ENCODE measurements around the gene A2M.
"Not testable (repeated sequence)": the region's sequence is repeated elsewhere in the genome, so short reads cannot be mapped to it uniquely, and the experiment has no call there.

A2M gene

GRCh38 chr12:9143929-9144729 lies 28.4 kb upstream of the A2M start:
- TF ChIP-seq CTCF (conservative IDR thresholded peaks at IDR 0.05; ENCODE audit: low read depth, low read length): no peak
- H3K4me3 ChIP-seq (ENCODE audit: low read length): no peak overlapping the region
- no peak for DNase-seq (ENCODE audit: low read depth)

- TF ChIP-seq CTCF (conservative IDR thresholded peaks at IDR 0.05; ENCODE audit: low read depth, low read length): no peak
- no peak overlapping the region for H3K4me3 ChIP-seq (ENCODE audit: low read length)
- no peak for DNase-seq (ENCODE audit: low read depth)
Measured at GRCh38 chr12:9143137-9143536, 27.4 kb upstream of the A2M start.

GRCh38 chr12:9139588-9140290 lies 24.0 kb upstream of the A2M start:
- H3K4me3 ChIP-seq (ENCODE audit: low read length): not testable (repeated sequence)

GRCh38 chr12:9135903-9136310 lies 20.2 kb upstream of the A2M start:
- H3K4me3 ChIP-seq (ENCODE audit: low read length): no peak overlapping the region
- TF ChIP-seq CTCF (conservative IDR thresholded peaks at IDR 0.05; ENCODE audit: low read depth, low read length): no peak
- no peak for DNase-seq (ENCODE audit: low read depth)

More at GRCh38 chr12:9139588-9140290, 24.0 kb upstream of the A2M start:
- DNase-seq (ENCODE audit: low read depth): not testable (repeated sequence)

GRCh38 chr12:9134981-9135628 lies 19.4 kb upstream of the A2M start:
- peak; percentile 30 for TF ChIP-seq CTCF (conservative IDR thresholded peaks at IDR 0.05; ENCODE audit: low read depth, low read length)
- H3K4me3 ChIP-seq (ENCODE audit: low read length): no peak overlapping the region
- DNase-seq (ENCODE audit: low read depth): no peak

- peak; percentile 19 for DNase-seq (ENCODE audit: low read depth)
- no peak for TF ChIP-seq CTCF (conservative IDR thresholded peaks at IDR 0.05; ENCODE audit: low read depth, low read length)
- H3K4me3 ChIP-seq (ENCODE audit: low read length): no peak overlapping the region
Measured at GRCh38 chr12:9133216-9133916, 17.6 kb upstream of the A2M start.

- TF ChIP-seq CTCF (conservative IDR thresholded peaks at IDR 0.05; ENCODE audit: low read depth, low read length): no peak
- no peak overlapping the region for H3K4me3 ChIP-seq (ENCODE audit: low read length)
- DNase-seq (ENCODE audit: low read depth): peak; percentile 6
Measured at GRCh38 chr12:9132008-9132535, 16.4 kb upstream of the A2M start.

Data from retinal pigment epithelial cell (primary cell).